Mucosa of stomach (tissue), 1 donor: Measurements from ENCODE around the gene DHRS7B.
"Not testable (repeated sequence)": the region's sequence is repeated elsewhere in the genome, so short reads cannot be mapped to it uniquely, and the experiment has no call there.

Experiments
- H3K27me3 ChIP-seq: one replicate; pipeline ENCODE4 v1.7.0; 2013; ENCODE audit warnings: mild to moderate bottlenecking, low read length; ENCODE audit not compliant: control insufficient read depth, insufficient read depth
- H3K36me3 ChIP-seq: one replicate; pipeline ENCODE4 v1.7.0; 2013; ENCODE audit warnings: low read length; ENCODE audit not compliant: control insufficient read depth, insufficient read depth
- H3K4me1 ChIP-seq: one replicate; pipeline ENCODE4 v1.7.0; 2013; ENCODE audit warnings: mild to moderate bottlenecking, low read length; ENCODE audit not compliant: control insufficient read depth, insufficient read depth
- H3K4me3 ChIP-seq: one replicate; pipeline ENCODE4 v1.7.0; 2013; ENCODE audit warnings: low read length
- H3K9ac ChIP-seq: one replicate; pipeline ENCODE4 v1.7.0; 2013; ENCODE audit warnings: mild to moderate bottlenecking, low read length, moderate library complexity
- H3K9me3 ChIP-seq: one replicate; pipeline ENCODE4 v1.7.0; 2013; ENCODE audit warnings: mild to moderate bottlenecking, low read length, moderate library complexity; ENCODE audit not compliant: control insufficient read depth
- donor health status: Pancreatic carcinoma.

Gene DHRS7B

DNA sequence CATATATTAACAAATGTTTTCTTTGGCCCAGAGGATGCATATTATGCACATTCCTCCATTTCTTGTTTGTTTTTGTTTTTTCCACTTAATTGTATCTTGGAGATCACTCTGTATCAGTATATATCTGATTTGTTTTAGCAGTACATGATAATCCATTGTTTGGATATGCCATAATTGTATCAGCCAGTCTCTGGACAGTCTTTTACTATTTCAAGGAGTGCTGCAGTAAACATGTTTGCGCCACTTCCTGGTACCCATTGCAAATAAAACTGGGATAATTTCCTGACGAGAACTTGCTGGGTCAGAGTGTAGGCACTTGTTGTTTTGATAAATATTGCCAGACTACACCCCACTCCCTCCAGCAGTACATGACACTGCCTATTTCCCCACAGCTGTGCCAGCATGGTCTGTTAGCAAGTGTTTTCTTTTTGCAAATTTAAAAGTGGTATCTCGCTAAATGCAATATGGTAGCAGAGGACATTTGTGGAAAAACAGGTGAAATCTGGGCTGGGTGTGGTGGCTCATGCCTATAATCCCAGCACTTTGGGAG lies 92.1 kb downstream of the DHRS7B start:
- Histone ChIP-seq H3K4me3 (no peak overlapping the region), H3K4me1 (peaks cover 10% of the 10 kb centered on the region), H3K36me3 (no peaks in the 10 kb centered on the region), H3K9me3 (no peaks in the 10 kb centered on the region), H3K9ac (no peak overlapping the region), H3K27me3 (no peaks in the 10 kb centered on the region)

GRCh38 chr17:21223086-21223485 lies 96.3 kb downstream of the DHRS7B start:
- Histone ChIP-seq H3K9me3 (no peaks in the 10 kb centered on the region), H3K27me3 (no peaks in the 10 kb centered on the region), H3K4me1 (peaks cover 4% of the 10 kb centered on the region), H3K36me3 (no peaks in the 10 kb centered on the region), H3K9ac (no peak overlapping the region), H3K4me3 (no peak overlapping the region)

GRCh38 chr17:21227277-21227676 lies 100.5 kb downstream of the DHRS7B start:
- H3K27me3 ChIP-seq, H3K4me3 ChIP-seq, H3K9me3 ChIP-seq, H3K4me1 ChIP-seq, H3K9ac ChIP-seq, H3K36me3 ChIP-seq: not testable (repeated sequence)

- Histone ChIP-seq H3K36me3 (no peaks in the 10 kb centered on the region), H3K27me3 (no peaks in the 10 kb centered on the region), H3K4me1 (no peaks in the 10 kb centered on the region), H3K9me3 (no peaks in the 10 kb centered on the region), H3K4me3 (no peak overlapping the region), H3K9ac (no peak overlapping the region)
Observed at GRCh38 chr17:21228111-21228510, 101.3 kb downstream of the DHRS7B start.

- H3K4me1 ChIP-seq, result no peaks in the 10 kb centered on the region
- no peak overlapping the region for H3K9ac ChIP-seq
- no peaks in the 10 kb centered on the region for H3K36me3 ChIP-seq
- no peak overlapping the region for H3K4me3 ChIP-seq
- H3K9me3 ChIP-seq, result no peaks in the 10 kb centered on the region
- H3K27me3 ChIP-seq, result no peaks in the 10 kb centered on the region
Observed at GRCh38 chr17:21228845-21229244, 102.1 kb downstream of the DHRS7B start.

GRCh38 chr17:21231533-21231932 lies 104.8 kb downstream of the DHRS7B start:
- Histone ChIP-seq H3K27me3 (no peaks in the 10 kb centered on the region), H3K9ac (no peak overlapping the region), H3K4me3 (no peak overlapping the region)

GRCh38 chr17:21232033-21232749 lies 105.4 kb downstream of the DHRS7B start:
- no peak overlapping the region for H3K9ac ChIP-seq
- H3K27me3 ChIP-seq, result no peaks in the 10 kb centered on the region
- H3K4me1 ChIP-seq, result no peaks in the 10 kb centered on the region
- H3K4me3 ChIP-seq, result no peak overlapping the region
- no peaks in the 10 kb centered on the region for H3K9me3 ChIP-seq
- H3K36me3 ChIP-seq, result no peaks in the 10 kb centered on the region

More at GRCh38 chr17:21231533-21231932, 104.8 kb downstream of the DHRS7B start:
- H3K9me3 ChIP-seq, result no peaks in the 10 kb centered on the region
- no peaks in the 10 kb centered on the region for H3K4me1 ChIP-seq
- H3K36me3 ChIP-seq, result no peaks in the 10 kb centered on the region

- H3K36me3 ChIP-seq, result no peaks in the 10 kb centered on the region
- no peaks in the 10 kb centered on the region for H3K4me1 ChIP-seq
- H3K9me3 ChIP-seq, result no peaks in the 10 kb centered on the region
- no peaks in the 10 kb centered on the region for H3K27me3 ChIP-seq
- no peak overlapping the region for H3K4me3 ChIP-seq
- H3K9ac ChIP-seq, result no peak overlapping the region
Observed at GRCh38 chr17:21233581-21234347, 107.0 kb downstream of the DHRS7B start.

GRCh38 chr17:21235921-21236320 lies 109.2 kb downstream of the DHRS7B start:
- Histone ChIP-seq H3K4me1 (no peaks in the 10 kb centered on the region), H3K9ac (no peak overlapping the region), H3K27me3 (no peaks in the 10 kb centered on the region), H3K9me3 (no peaks in the 10 kb centered on the region), H3K4me3 (no peak overlapping the region), H3K36me3 (no peaks in the 10 kb centered on the region)

- H3K27me3 ChIP-seq, result no peaks in the 10 kb centered on the region
- H3K9ac ChIP-seq, result no peak overlapping the region
- no peaks in the 10 kb centered on the region for H3K4me1 ChIP-seq
- H3K9me3 ChIP-seq, result no peaks in the 10 kb centered on the region
- no peak overlapping the region for H3K4me3 ChIP-seq
- H3K36me3 ChIP-seq, result no peaks in the 10 kb centered on the region
Observed at GRCh38 chr17:21239680-21240368, 113.1 kb downstream of the DHRS7B start.

DNA sequence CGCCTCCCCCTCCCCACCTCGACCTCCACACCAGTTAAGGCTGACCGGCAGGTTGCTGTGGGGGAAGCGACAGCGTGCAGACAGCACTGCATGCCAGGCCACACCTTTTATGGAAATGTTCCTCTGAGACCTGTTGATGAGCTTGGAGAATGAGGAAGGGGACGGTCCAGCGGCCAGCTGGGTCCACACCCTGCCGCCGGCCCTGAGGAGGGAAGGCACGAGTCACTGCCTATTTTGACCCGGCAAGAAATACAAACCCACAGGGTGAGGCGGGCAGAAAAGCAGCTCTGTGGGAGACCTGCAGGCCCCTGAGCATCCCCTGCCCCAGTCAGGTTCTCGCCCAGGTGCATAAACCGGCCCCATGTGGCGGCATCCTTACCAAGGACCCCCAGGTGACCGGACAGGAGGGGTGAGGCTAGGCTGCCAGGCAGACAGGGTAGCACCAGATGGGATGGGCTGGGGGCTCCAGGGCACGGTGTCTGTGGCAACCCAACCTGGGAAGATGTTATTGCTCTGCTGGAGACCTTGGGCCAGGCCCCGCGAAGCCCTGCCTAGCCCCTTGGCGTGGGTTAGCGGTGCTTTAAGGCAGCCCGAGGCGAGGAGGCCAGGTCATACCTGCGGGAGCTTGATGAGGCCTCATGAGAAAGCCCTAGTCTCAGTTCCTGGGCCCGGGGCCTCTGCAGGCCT lies 113.7 kb downstream of the DHRS7B start:
- Histone ChIP-seq H3K9me3 (no peaks in the 10 kb centered on the region), H3K27me3 (no peaks in the 10 kb centered on the region), H3K36me3 (no peaks in the 10 kb centered on the region), H3K4me1 (no peaks in the 10 kb centered on the region), H3K4me3 (no peak overlapping the region), H3K9ac (no peak overlapping the region)
